Measurements from ENCODE around the gene PDE8A.

- TF ChIP-seq CTCF (IDR thresholded peaks at IDR 0.05) (no peak), TCF7L2 (IDR thresholded peaks at IDR 0.05; ENCODE audit: low read depth, low read length) (no peak), POLR2AphosphoS5 (IDR thresholded peaks at IDR 0.05; ENCODE audit: low read depth, low read length) (no peak)
These were observed 27.9 kb upstream of the PDE8A start for GRCh38 chr15:84953726-84954125.
